Medulla oblongata (tissue), 1 donor: ENCODE measurements around the gene RNF214.
"Not testable (repeated sequence)": the region's sequence is repeated elsewhere in the genome, so short reads cannot be mapped to it uniquely, and the experiment has no call there.

Experiments used
- DNase-seq: peaks from one replicate; pipeline ENCODE4 v3.0.0-alpha.2; 2015; ENCODE audit errors: extremely low spot score

RNF214 gene

GRCh38 chr11:117197516-117198456 is 34.7 kb upstream of the RNF214 start:
- DNase-seq = no peak

GRCh38 chr11:117198613-117199012 is 33.9 kb upstream of the RNF214 start:
- no peak for DNase-seq

GRCh38 chr11:117199053-117199915 is 33.2 kb upstream of the RNF214 start, which contains the start of gene TAGLN:
TAGLN (plus strand) TSS chr11:117199370; CDS start chr11:117203014, 3,644 bp downstream.
- no peak for DNase-seq

GRCh38 chr11:117199916-117200812 is 32.3 kb upstream of the RNF214 start:
- no peak for DNase-seq

- no peak for DNase-seq
Observed at GRCh38 chr11:117200813-117201657, 31.4 kb upstream of the RNF214 start.

GRCh38 chr11:117201658-117202305 is 30.7 kb upstream of the RNF214 start:
- no peak for DNase-seq

GRCh38 chr11:117202386-117203068 is 29.9 kb upstream of the RNF214 start:
- no peak for DNase-seq

- DNase-seq = no peak
Observed at GRCh38 chr11:117203069-117203407, 29.4 kb upstream of the RNF214 start.

- DNase-seq = no peak
Observed at GRCh38 chr11:117204283-117205080, 28.0 kb upstream of the RNF214 start.

- DNase-seq = no peak
Observed at GRCh38 chr11:117205211-117205818, 27.2 kb upstream of the RNF214 start.

- not testable (repeated sequence) for DNase-seq
Observed at GRCh38 chr11:117206111-117206510, 26.4 kb upstream of the RNF214 start.

GRCh38 chr11:117206859-117207258 is 25.6 kb upstream of the RNF214 start:
- DNase-seq = not testable (repeated sequence)

- not testable (repeated sequence) for DNase-seq
Observed at GRCh38 chr11:117207481-117207880, 25.0 kb upstream of the RNF214 start.

- not testable (repeated sequence) for DNase-seq
Observed at GRCh38 chr11:117208710-117209109, 23.8 kb upstream of the RNF214 start.

- DNase-seq = not testable (repeated sequence)
Observed at GRCh38 chr11:117209351-117210125, 22.9 kb upstream of the RNF214 start.

- no peak for DNase-seq
Observed at GRCh38 chr11:117210620-117211019, 21.9 kb upstream of the RNF214 start.

GRCh38 chr11:117212697-117213355 is 19.6 kb upstream of the RNF214 start:
- no peak for DNase-seq
